Thyroid gland (tissue), 4 donors: ENCODE measurements around the gene SEMA6A. TPM values are rescaled to one million over a fixed set of nuclear protein-coding genes. Genes with fewer than 3 reads are reported as not detected.

ENCODE experiments used
- DNase-seq, 2 donors: peaks; one replicate each; pipeline ENCODE4 v3.0.0-alpha.2; 2019
- H3K27ac ChIP-seq, 3 donors: fragments of 200-600 bp; sonication (generic); 1 replicate in 2 of 3; 2 replicates in 1 of 3; pipeline ENCODE4 v1.5.1; 2016 to 2019; ENCODE audit warnings: mild to moderate bottlenecking in 1 of 3, moderate library complexity in 1 of 3
- H3K27me3 ChIP-seq: fragments of 200-600 bp; sonication (generic); one replicate; pipeline ENCODE4 v1.5.1; 2019
- H3K36me3 ChIP-seq, 2 donors: fragments of 200-600 bp; sonication (generic); one replicate each; pipeline ENCODE4 v1.5.1; 2016 to 2019
- H3K4me1 ChIP-seq, 2 donors: fragments of 200-600 bp; sonication (generic); one replicate each; pipeline ENCODE4 v1.5.1; 2017 to 2019
- H3K4me3 ChIP-seq, 3 donors: fragments of 200-600 bp; sonication (generic); replicated peaks in 1 of 3; 1 replicate in 2 of 3; 2 replicates in 1 of 3; pipeline ENCODE4 v1.5.1; 2016; ENCODE audit warnings: mild to moderate bottlenecking in 1 of 3
- H3K9me3 ChIP-seq: fragments of 200-600 bp; sonication (generic); one replicate; pipeline ENCODE4 v1.5.1; 2017
- POLR2A ChIP-seq, 2 donors: fragments of 450-650 bp; IDR thresholded peaks; one replicate each; pipeline ENCODE4 v1.6.1; 2017; ENCODE audit warnings: antibody characterized with exemption in 2 of 2, mild to moderate bottlenecking in 2 of 2, moderate library complexity in 1 of 2
- WGBS, 2 donors: methylation state at CpG; one replicate each; pipeline ENCODE4 v1.1.5; 2017; 5-methylcytosine and 5-hydroxymethylcytosine counted together
- intact Hi-C: fragments of 100-400 bp; cut with DNase I; formaldehyde crosslinking; loops from one replicate; pipeline ENCODE4 v1.15.1; 2023
- total RNA-seq, 4 donors: library from RNA; depleted of rRNA; stranded (reverse); fragments of >200 nt; gene quantifications; one replicate each; pipeline ENCODE4 v1.2.3, GENCODE V29; 2016
- TF ChIP-seq, protein P1 (sequence below), 6 experiments: fragments of 200-600 bp in 3 of 6; fragments of 450-650 bp in 3 of 6; sonication (generic) in 3 of 6; IDR thresholded peaks; one replicate each; pipeline ENCODE4 v1.5.1; 2016 to 2019; ENCODE audit warnings: antibody characterized with exemption in 6 of 6, mild to moderate bottlenecking in 2 of 6, inconsistent platforms in 1 of 6, moderate library complexity in 1 of 6

Gene SEMA6A
- total RNA-seq, 4 donors from 2014 or later = 27.6 to 37.9 (median 30.4) TPM

DNA sequence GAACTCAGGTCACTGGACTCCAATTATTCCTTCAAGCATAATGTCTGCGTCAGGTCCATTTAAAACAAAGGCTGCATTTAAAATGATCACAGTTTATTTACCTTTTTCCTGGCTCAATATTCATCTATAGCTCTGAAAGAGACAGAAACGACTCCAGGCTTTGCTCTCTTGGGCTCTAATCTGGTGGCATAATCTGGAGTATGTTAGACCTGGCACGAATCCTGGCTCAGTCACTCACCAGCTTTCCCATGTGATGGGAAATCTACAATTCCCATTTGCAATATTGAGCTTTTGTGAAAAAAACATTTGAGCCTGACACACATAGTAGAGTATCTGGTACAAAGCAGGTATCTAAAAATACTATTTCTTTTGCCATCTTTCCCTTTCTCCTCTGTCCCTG lies 155.8 kb downstream of the SEMA6A start:
- Histone ChIP-seq H3K4me3 (no peak overlapping the region), H3K27me3 (no peaks in the 10 kb centered on the region), H3K27ac (no peak overlapping the region), H3K4me1 (peaks cover 0 to 5% of the 10 kb centered on the region in 2 donors), H3K9me3 (no peaks in the 10 kb centered on the region), H3K36me3 (no peaks in the 10 kb centered on the region)
- TF ChIP-seq, protein P1, sequence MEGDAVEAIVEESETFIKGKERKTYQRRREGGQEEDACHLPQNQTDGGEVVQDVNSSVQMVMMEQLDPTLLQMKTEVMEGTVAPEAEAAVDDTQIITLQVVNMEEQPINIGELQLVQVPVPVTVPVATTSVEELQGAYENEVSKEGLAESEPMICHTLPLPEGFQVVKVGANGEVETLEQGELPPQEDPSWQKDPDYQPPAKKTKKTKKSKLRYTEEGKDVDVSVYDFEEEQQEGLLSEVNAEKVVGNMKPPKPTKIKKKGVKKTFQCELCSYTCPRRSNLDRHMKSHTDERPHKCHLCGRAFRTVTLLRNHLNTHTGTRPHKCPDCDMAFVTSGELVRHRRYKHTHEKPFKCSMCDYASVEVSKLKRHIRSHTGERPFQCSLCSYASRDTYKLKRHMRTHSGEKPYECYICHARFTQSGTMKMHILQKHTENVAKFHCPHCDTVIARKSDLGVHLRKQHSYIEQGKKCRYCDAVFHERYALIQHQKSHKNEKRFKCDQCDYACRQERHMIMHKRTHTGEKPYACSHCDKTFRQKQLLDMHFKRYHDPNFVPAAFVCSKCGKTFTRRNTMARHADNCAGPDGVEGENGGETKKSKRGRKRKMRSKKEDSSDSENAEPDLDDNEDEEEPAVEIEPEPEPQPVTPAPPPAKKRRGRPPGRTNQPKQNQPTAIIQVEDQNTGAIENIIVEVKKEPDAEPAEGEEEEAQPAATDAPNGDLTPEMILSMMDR (IDR thresholded peaks at IDR 0.05) = no peak
- no peak for TF ChIP-seq POLR2A (IDR thresholded peaks at IDR 0.05)
- intact Hi-C loops = no loop called here
- no peak for DNase-seq
- WGBS, 2 donors = 73 to 80% methylated on average over 3 of the region's 3 CpGs

DNA sequence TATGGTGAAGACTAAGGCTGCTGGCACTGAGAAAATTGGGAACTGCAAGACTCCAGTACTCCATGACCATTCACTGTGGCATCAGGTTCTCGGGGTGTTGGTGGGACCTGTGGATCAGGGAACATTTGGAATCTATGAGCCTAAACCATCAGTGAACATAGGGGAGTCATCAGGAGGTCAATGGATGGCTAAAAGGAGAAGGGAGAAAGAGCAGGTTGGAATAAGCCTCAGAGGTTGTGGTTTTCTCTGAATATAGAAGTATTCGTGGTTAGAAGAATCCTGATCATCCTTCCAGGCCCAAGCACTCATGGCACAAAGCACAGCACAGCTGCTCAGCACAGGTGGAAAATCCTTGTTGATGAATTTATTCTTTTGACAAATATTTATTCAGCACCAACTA lies 156.6 kb downstream of the SEMA6A start:
- TF ChIP-seq, protein P1 (IDR thresholded peaks at IDR 0.05) = no peak
- TF ChIP-seq POLR2A (IDR thresholded peaks at IDR 0.05) = no peak
- Histone ChIP-seq H3K4me1 (peaks cover 0 to 5% of the 10 kb centered on the region in 2 donors), H3K9me3 (no peaks in the 10 kb centered on the region), H3K36me3 (no peaks in the 10 kb centered on the region), H3K4me3 (no peak overlapping the region), H3K27ac (no peak overlapping the region), H3K27me3 (no peaks in the 10 kb centered on the region)
- DNase-seq = no peak
- intact Hi-C loops = no loop called here
- WGBS, 2 donors = 95 to 99% methylated on average over 2 of the region's 2 CpGs

GRCh38 chr5:116415989-116416388 lies 158.6 kb downstream of the SEMA6A start:
- no peaks in the 10 kb centered on the region for H3K36me3 ChIP-seq
- no peak overlapping the region for H3K27ac ChIP-seq
- H3K9me3 ChIP-seq = no peaks in the 10 kb centered on the region
- no peak for DNase-seq
- no peak for TF ChIP-seq POLR2A (IDR thresholded peaks at IDR 0.05)
- TF ChIP-seq, protein P1 (IDR thresholded peaks at IDR 0.05) = no peak
- intact Hi-C loops = no loop called here
- H3K27me3 ChIP-seq = no peaks in the 10 kb centered on the region
- H3K4me3 ChIP-seq = no peak overlapping the region
- H3K4me1 ChIP-seq = peaks cover 0 to 5% of the 10 kb centered on the region in 2 donors
- WGBS, 2 donors = 92 to 95% methylated on average over 5 of the region's 5 CpGs

DNA sequence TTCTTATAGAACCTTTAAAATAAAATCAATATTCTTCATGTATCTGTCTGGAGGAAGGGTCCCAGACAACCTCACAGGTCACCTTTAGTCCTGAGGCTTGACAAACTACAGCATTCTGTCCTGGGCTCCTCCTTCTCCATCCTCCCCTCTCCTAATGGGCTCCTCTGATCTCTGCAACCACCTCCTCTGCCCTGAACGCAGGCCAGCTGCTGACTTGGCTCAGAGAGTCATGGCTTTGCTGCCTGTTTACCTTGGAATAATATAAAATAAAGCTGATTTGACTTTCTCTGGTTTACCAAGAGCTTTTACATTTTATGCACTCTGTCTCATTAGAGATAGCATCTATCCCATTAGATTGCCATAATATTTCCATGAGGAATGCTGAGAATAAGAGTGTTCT lies 159.4 kb downstream of the SEMA6A start:
- Histone ChIP-seq H3K9me3 (no peaks in the 10 kb centered on the region), H3K36me3 (no peaks in the 10 kb centered on the region), H3K4me3 (no peak overlapping the region), H3K4me1 (peaks cover 0 to 5% of the 10 kb centered on the region in 2 donors), H3K27me3 (no peaks in the 10 kb centered on the region), H3K27ac (no peak overlapping the region)
- DNase-seq = no peak
- 72 to 73% methylated on average over 1 of the region's 1 CpG for WGBS, 2 donors
- TF ChIP-seq POLR2A (IDR thresholded peaks at IDR 0.05) = no peak
- TF ChIP-seq, protein P1 (IDR thresholded peaks at IDR 0.05) = no peak
- intact Hi-C loops = no loop called here

GRCh38 chr5:116411101-116411571 lies 163.5 kb downstream of the SEMA6A start:
- Histone ChIP-seq H3K27ac (no peak overlapping the region), H3K4me3 (no peak overlapping the region), H3K4me1 (no peaks in the 10 kb centered on the region), H3K36me3 (no peaks in the 10 kb centered on the region), H3K27me3 (no peaks in the 10 kb centered on the region), H3K9me3 (no peaks in the 10 kb centered on the region)
- intact Hi-C loops = no loop called here
- WGBS, 2 donors = 69 to 71% methylated on average over 5 of the region's 5 CpGs
- no peak for TF ChIP-seq POLR2A (IDR thresholded peaks at IDR 0.05)
- TF ChIP-seq, protein P1 (IDR thresholded peaks at IDR 0.05) = no peak
- DNase-seq = no peak
